ENCODE results near the gene PIEZO2. TPM values are rescaled to one million over a fixed set of nuclear protein-coding genes. Genes with fewer than 3 reads are reported as not detected.

The PIEZO2 gene
- total RNA-seq, 3 donors from 2014 or later (not counting 1 experiment from before 2014, with no cell fraction given), result not detected

DNA sequence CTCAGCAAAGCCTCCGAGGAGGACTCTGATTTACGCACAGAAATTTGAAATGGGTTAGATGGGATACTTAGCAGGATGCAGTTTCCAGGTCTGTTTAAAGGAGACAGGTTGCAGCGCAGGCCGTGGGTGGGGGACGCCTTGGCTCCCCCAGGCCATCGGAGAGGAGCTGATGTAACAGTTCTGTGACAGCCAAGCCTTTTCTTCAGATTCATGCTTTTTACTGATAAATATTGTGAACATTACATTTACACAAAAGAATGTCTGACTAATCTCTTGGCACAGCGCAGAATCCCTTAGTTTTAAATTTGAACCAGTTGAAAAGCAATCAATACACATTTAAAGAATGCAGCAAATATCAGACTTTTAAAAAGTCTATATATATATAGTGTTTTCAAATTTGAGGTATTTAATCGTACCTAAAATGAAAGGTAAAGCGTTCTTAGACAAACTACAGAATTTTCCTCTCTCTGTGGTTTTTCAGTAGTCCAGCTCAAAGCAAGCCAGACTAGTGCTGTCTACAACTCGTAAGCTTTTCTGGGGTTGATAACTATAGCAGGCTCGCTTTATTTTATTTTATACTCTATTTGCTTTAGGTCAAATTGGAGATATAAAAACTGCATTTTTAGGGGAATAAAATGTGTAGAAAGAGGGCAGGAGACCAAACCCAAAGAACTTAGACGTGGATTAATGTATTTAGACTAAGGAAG is 221.9 kb downstream of the PIEZO2 start:
- DNase-seq, result no peak
- no peak overlapping the region for H3K27ac Mint-ChIP-seq
- no peaks in the 10 kb centered on the region for H3K27me3 Mint-ChIP-seq (ENCODE audit: low read depth in 2 of 2)
- Histone ChIP-seq H3K27me3 (ENCODE audit: control insufficient read depth, insufficient read depth, low read length) (no peaks in the 10 kb centered on the region), H3K36me3 (ENCODE audit: control insufficient read depth, insufficient read depth, low read length) (no peaks in the 10 kb centered on the region), H3K27ac (ENCODE audit: low read length) (no peak overlapping the region), H3K9me3 (ENCODE audit: control insufficient read depth, insufficient read depth, low read length) (no peaks in the 10 kb centered on the region), H3K4me3 (ENCODE audit: low read length) (no peak overlapping the region), H3K4me1 (ENCODE audit: control insufficient read depth, insufficient read depth, low read length) (no peaks in the 10 kb centered on the region)
- H3K4me1 Mint-ChIP-seq, result no peaks in the 10 kb centered on the region
- 85% methylated on average over 8 of the region's 12 CpGs for WGBS (ENCODE audit: insufficient coverage)
- H3K9me3 Mint-ChIP-seq, result peaks cover 0 to 4% of the 10 kb centered on the region in 2 donors
- H3K36me3 Mint-ChIP-seq, result no peaks in the 10 kb centered on the region
- intact Hi-C loops (cut with micrococcal nuclease), result no loop called here
- H3K4me3 Mint-ChIP-seq, result no peak overlapping the region
- TF ChIP-seq, protein P1, sequence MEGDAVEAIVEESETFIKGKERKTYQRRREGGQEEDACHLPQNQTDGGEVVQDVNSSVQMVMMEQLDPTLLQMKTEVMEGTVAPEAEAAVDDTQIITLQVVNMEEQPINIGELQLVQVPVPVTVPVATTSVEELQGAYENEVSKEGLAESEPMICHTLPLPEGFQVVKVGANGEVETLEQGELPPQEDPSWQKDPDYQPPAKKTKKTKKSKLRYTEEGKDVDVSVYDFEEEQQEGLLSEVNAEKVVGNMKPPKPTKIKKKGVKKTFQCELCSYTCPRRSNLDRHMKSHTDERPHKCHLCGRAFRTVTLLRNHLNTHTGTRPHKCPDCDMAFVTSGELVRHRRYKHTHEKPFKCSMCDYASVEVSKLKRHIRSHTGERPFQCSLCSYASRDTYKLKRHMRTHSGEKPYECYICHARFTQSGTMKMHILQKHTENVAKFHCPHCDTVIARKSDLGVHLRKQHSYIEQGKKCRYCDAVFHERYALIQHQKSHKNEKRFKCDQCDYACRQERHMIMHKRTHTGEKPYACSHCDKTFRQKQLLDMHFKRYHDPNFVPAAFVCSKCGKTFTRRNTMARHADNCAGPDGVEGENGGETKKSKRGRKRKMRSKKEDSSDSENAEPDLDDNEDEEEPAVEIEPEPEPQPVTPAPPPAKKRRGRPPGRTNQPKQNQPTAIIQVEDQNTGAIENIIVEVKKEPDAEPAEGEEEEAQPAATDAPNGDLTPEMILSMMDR (IDR thresholded peaks at IDR 0.05), result no peak
- ATAC-seq, result no peak

DNA sequence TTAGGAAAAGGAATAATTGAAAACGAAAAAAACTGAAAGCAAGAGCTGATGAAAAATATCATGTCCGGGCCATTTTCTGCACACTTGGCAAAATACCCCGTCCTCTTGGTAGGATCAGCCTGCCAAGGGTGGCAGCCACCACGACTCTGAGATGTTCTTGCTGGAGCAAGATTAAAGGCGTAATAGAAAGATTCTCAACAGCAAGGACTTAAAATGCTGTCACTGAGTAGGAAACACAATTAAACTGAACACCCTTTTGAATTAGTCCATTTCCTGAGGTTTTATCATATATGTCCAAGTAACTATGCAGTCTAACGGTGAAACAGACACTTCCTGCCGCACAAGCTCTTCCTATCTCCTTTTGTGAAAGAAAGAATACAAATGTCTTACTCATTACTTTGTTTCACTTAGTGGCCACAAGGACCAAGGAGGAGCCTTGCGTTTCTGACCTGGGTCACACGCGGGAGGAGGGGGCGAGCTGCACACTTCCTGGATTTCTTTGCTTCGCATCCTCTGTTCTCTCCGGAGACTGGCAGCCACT is 222.7 kb downstream of the PIEZO2 start:
- H3K36me3 ChIP-seq (ENCODE audit: control insufficient read depth, insufficient read depth, low read length), result no peaks in the 10 kb centered on the region
- H3K27me3 ChIP-seq (ENCODE audit: control insufficient read depth, insufficient read depth, low read length), result no peaks in the 10 kb centered on the region
- intact Hi-C loops (cut with micrococcal nuclease), result no loop called here
- DNase-seq (no peak), ATAC-seq (no peak)
- TF ChIP-seq, protein P1 (IDR thresholded peaks at IDR 0.05), result no peak
- no peak overlapping the region for H3K27ac ChIP-seq (ENCODE audit: low read length)
- Mint-ChIP-seq H3K36me3 (no peaks in the 10 kb centered on the region), H3K9me3 (peaks cover 0 to 4% of the 10 kb centered on the region in 2 donors), H3K27me3 (ENCODE audit: low read depth in 2 of 2) (no peaks in the 10 kb centered on the region), H3K4me3 (no peak overlapping the region), H3K4me1 (no peaks in the 10 kb centered on the region), H3K27ac (no peak overlapping the region)
- no peaks in the 10 kb centered on the region for H3K4me1 ChIP-seq (ENCODE audit: control insufficient read depth, insufficient read depth, low read length)
- 43% methylated on average over 13 of the region's 13 CpGs for WGBS (ENCODE audit: insufficient coverage)
- no peaks in the 10 kb centered on the region for H3K9me3 ChIP-seq (ENCODE audit: control insufficient read depth, insufficient read depth, low read length)
- no peak overlapping the region for H3K4me3 ChIP-seq (ENCODE audit: low read length)

DNA sequence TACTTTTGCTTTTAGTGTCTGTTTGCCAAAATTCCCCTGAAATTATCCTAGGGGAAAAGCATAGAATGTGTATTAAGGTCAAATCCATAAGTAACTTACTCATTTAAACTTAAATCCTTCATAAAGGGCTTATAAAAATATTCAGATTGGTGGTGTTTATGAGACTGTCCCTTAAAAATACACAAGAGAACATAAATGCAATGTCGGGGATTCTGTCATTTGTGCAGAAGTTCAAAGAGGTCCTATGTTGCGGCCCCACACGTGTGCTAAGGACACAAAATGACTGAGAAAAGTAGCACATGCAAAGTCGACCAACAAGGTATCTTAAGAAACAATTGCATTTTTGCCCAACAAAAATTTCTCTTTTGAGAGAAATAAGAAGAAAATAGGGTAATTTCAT is 225.1 kb downstream of the PIEZO2 start:
- Histone ChIP-seq H3K9me3 (ENCODE audit: control insufficient read depth, insufficient read depth, low read length) (no peaks in the 10 kb centered on the region), H3K4me1 (ENCODE audit: control insufficient read depth, insufficient read depth, low read length) (no peaks in the 10 kb centered on the region), H3K36me3 (ENCODE audit: control insufficient read depth, insufficient read depth, low read length) (no peaks in the 10 kb centered on the region), H3K4me3 (ENCODE audit: low read length) (no peak overlapping the region), H3K27me3 (ENCODE audit: control insufficient read depth, insufficient read depth, low read length) (no peaks in the 10 kb centered on the region), H3K27ac (ENCODE audit: low read length) (no peak overlapping the region)
- DNase-seq (no peak), ATAC-seq (no peak)
- TF ChIP-seq, protein P1 (IDR thresholded peaks at IDR 0.05), result no peak
- intact Hi-C loops (cut with micrococcal nuclease), result no loop called here
- Mint-ChIP-seq H3K36me3 (no peaks in the 10 kb centered on the region), H3K9me3 (peaks cover 0 to 2% of the 10 kb centered on the region in 2 donors), H3K27me3 (ENCODE audit: low read depth in 2 of 2) (no peaks in the 10 kb centered on the region), H3K27ac (no peak overlapping the region), H3K4me1 (no peaks in the 10 kb centered on the region), H3K4me3 (no peak overlapping the region)
- WGBS (ENCODE audit: insufficient coverage), result 91% methylated on average over 4 of the region's 4 CpGs
